GM23338 (cell line): ENCODE results near the gene PDYN. TPM values are rescaled to one million over a fixed set of nuclear protein-coding genes. Genes with fewer than 3 reads are reported as not detected.

Experiments
- ATAC-seq: fragments of 200-7000 bp; cut with Tn5 transposase; 3 replicates; pipeline ENCODE4 v1.9.1; 2020
- DNase-seq: peaks from one replicate; pipeline ENCODE4 v3.0.0-alpha.2; 2015; ENCODE audit warnings: low spot score
- H2AFZ ChIP-seq: fragments of 200-600 bp; sonication (generic); 2 replicates; pipeline ENCODE4 v1.8.0; 2016; ENCODE audit warnings: antibody characterized with exemption, mild to moderate bottlenecking, moderate library complexity
- H3F3A ChIP-seq: fragments of 200-600 bp; sonication (generic); replicated peaks from 2 replicates; pipeline ENCODE4 v1.8.0; 2017; ENCODE audit warnings: antibody characterized with exemption, mixed run types, low read depth
- H3K27ac ChIP-seq: fragments of 200-600 bp; sonication (generic); 2 replicates; pipeline ENCODE4 v1.6.1; 2016; ENCODE audit warnings: low read depth
- H3K27me3 ChIP-seq: fragments of 200-600 bp; sonication (generic); 2 replicates; pipeline ENCODE4 v1.8.0; 2016; ENCODE audit warnings: mild to moderate bottlenecking, mixed run types, moderate library complexity; ENCODE audit not compliant: insufficient read depth
- H3K36me3 ChIP-seq: fragments of 200-600 bp; sonication (generic); 2 replicates; pipeline ENCODE4 v1.8.0; 2016; ENCODE audit warnings: mild to moderate bottlenecking; ENCODE audit not compliant: insufficient read depth
- H3K4me1 ChIP-seq: fragments of 200-600 bp; sonication (generic); 2 replicates; pipeline ENCODE4 v1.8.0; 2016; ENCODE audit warnings: mild to moderate bottlenecking, moderate library complexity; ENCODE audit not compliant: insufficient read depth
- H3K4me2 ChIP-seq: fragments of 200-600 bp; sonication (generic); 2 replicates; pipeline ENCODE4 v1.7.1; 2017; ENCODE audit warnings: mixed run types
- H3K4me3 ChIP-seq: fragments of 200-600 bp; sonication (generic); 2 replicates; pipeline ENCODE4 v1.6.1; 2016; ENCODE audit warnings: mixed run types
- H3K79me2 ChIP-seq: fragments of 200-600 bp; sonication (generic); replicated peaks from 2 replicates; pipeline ENCODE4 v1.8.0; 2017; ENCODE audit warnings: mild to moderate bottlenecking; ENCODE audit not compliant: insufficient read depth
- H3K9me2 ChIP-seq: fragments of 200-600 bp; sonication (generic); 2 replicates; pipeline ENCODE4 v1.8.0; 2017; ENCODE audit not compliant: insufficient read depth
- H4K20me1 ChIP-seq: fragments of 200-600 bp; sonication (generic); replicated peaks from 2 replicates; pipeline ENCODE4 v1.8.0; 2017; ENCODE audit warnings: mild to moderate bottlenecking; ENCODE audit not compliant: insufficient read depth
- H3K27ac Mint-ChIP-seq: 2 replicates; pipeline ENCODE4 v1.8.0; 2020; ENCODE audit warnings: inconsistent platforms, mild to moderate bottlenecking, moderate library complexity, mixed read lengths
- H3K27me3 Mint-ChIP-seq: 3 replicates; pipeline ENCODE4 v1.8.0; 2022; ENCODE audit warnings: low read depth, mild to moderate bottlenecking, moderate library complexity, mixed read lengths, inconsistent platforms; ENCODE audit not compliant: insufficient read depth, poor library complexity
- H3K36me3 Mint-ChIP-seq: 3 replicates; pipeline ENCODE4 v1.8.0; 2021; ENCODE audit warnings: low read depth, mild to moderate bottlenecking, inconsistent platforms, moderate library complexity, mixed read lengths
- H3K4me1 Mint-ChIP-seq: 3 replicates; pipeline ENCODE4 v1.8.0; 2020; ENCODE audit warnings: mild to moderate bottlenecking, inconsistent platforms, mixed read lengths
- H3K4me3 Mint-ChIP-seq: 3 replicates; pipeline ENCODE4 v1.8.0; 2021; ENCODE audit warnings: moderate library complexity, mild to moderate bottlenecking, inconsistent platforms, mixed read lengths
- H3K9me3 Mint-ChIP-seq: 3 replicates; pipeline ENCODE4 v1.8.0; 2020; ENCODE audit warnings: moderate library complexity, mild to moderate bottlenecking, inconsistent platforms, mixed read lengths
- CREB1 ChIP-seq: fragments of 250-450 bp; sonication (Bioruptor Pico); IDR thresholded peaks from 2 replicates; pipeline ENCODE4 v1.5.0; 2020; ENCODE audit warnings: low read depth, mild to moderate bottlenecking, moderate library complexity
- EZH2 ChIP-seq: fragments of 200-600 bp; sonication (generic); IDR thresholded peaks from one replicate; pipeline ENCODE4 v1.8.0; 2017; ENCODE audit warnings: antibody characterized with exemption, mild to moderate bottlenecking, low read depth; ENCODE audit not compliant: unreplicated experiment
- EZH2phosphoT487 ChIP-seq: fragments of 200-600 bp; sonication (generic); IDR thresholded peaks from one replicate; pipeline ENCODE4 v1.8.1; 2018; ENCODE audit warnings: antibody characterized with exemption; ENCODE audit not compliant: unreplicated experiment
- JUNB ChIP-seq: IDR thresholded peaks from one replicate; pipeline ENCODE4 v1.6.1; 2016; ENCODE audit warnings: antibody characterized with exemption; ENCODE audit not compliant: unreplicated experiment
- NANOG ChIP-seq: IDR thresholded peaks from 2 replicates; pipeline ENCODE4 v1.6.1; 2016; ENCODE audit warnings: antibody characterized with exemption, borderline replicate concordance
- POLR2AphosphoS5 ChIP-seq: IDR thresholded peaks from 2 replicates; pipeline ENCODE4 v1.6.1; 2016; ENCODE audit warnings: antibody characterized with exemption, low read depth
- REST ChIP-seq: IDR thresholded peaks from one replicate; pipeline ENCODE4 v1.6.1; 2018; ENCODE audit warnings: antibody characterized with exemption; ENCODE audit not compliant: unreplicated experiment
- STAT1 ChIP-seq: IDR thresholded peaks from one replicate; pipeline ENCODE4 v1.6.1; 2016; ENCODE audit warnings: antibody characterized with exemption; ENCODE audit not compliant: unreplicated experiment
- ZNF114 ChIP-seq: fragments of 250-450 bp; sonication (Bioruptor Pico); IDR thresholded peaks from 2 replicates; pipeline ENCODE4 v1.5.0; 2020; ENCODE audit warnings: mild to moderate bottlenecking, moderate library complexity
- ZNF331 ChIP-seq: fragments of 250-450 bp; sonication (Bioruptor Pico); IDR thresholded peaks from 2 replicates; pipeline ENCODE4 v1.5.0; 2020; ENCODE audit warnings: low read depth, mild to moderate bottlenecking, moderate library complexity
- ZNF462 ChIP-seq: fragments of 250-450 bp; sonication (Bioruptor Pico); IDR thresholded peaks from 2 replicates; pipeline ENCODE4 v1.5.0; 2020; ENCODE audit warnings: mild to moderate bottlenecking, moderate library complexity
- polyA plus RNA-seq: library from polyadenylated mRNA; unstranded; fragments of >200 nt; fragmentation: Nextera tagmentation; extraction: Ambion mirVana; gene quantifications from 2 replicates; pipeline ENCODE4 v1.2.1, GENCODE V29; 2016
- total RNA-seq: library from RNA; depleted of rRNA; stranded (reverse); fragments of >200 nt; shearing (Covaris generic); gene quantifications from 2 replicates; pipeline ENCODE4 v1.2.3, GENCODE V29; 2014
- TF ChIP-seq, protein P1 (sequence below), 2 experiments: fragments of 200-600 bp in 1 of 2; sonication (generic) in 1 of 2; conservative IDR thresholded peaks; 2 replicates each; pipeline versions ENCODE4 v1.5.1 to v1.6.1; 2016 to 2017; ENCODE audit warnings: antibody characterized with exemption in 2 of 2, low read depth in 2 of 2, mild to moderate bottlenecking in 2 of 2, moderate library complexity in 1 of 2
- TF ChIP-seq, protein P2 (sequence below): IDR thresholded peaks from 2 replicates; pipeline ENCODE4 v1.6.1; 2016; ENCODE audit warnings: antibody characterized with exemption

PDYN gene
- total and polyA plus RNA-seq, 2 experiments from 2014 or later: 0.21 to 0.24 TPM

DNA sequence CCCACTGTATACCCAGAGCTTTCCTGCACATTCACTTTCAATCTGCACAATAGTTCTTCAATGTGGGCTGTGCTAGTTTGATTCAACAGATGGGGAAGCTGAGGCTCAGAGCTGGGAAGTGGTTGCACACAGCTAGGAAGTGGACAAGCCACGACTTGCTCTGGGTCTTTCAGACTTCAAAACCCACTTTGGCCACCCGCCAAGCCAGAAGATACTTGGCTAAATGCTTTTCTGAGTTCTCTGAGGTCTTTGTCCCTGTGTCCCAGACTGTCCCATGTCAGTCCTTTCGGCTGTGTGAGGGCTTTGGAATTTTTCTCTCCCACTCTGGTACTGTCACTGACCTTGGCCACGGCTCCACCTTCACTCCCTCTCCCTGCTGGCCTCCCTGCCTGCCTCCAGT, 10.6 kb downstream of the PDYN start:
- H3F3A ChIP-seq: no peaks in the 10 kb centered on the region
- H3K4me1 ChIP-seq: no peaks in the 10 kb centered on the region
- Mint-ChIP-seq H3K36me3 (no peaks in the 10 kb centered on the region), H3K4me1 (no peaks in the 10 kb centered on the region), H3K9me3 (no peaks in the 10 kb centered on the region), H3K27ac (no peak overlapping the region), H3K27me3 (no peaks in the 10 kb centered on the region), H3K4me3 (no peak overlapping the region)
- H3K27me3 ChIP-seq: no peaks in the 10 kb centered on the region
- no peaks in the 10 kb centered on the region for H3K79me2 ChIP-seq
- no peaks in the 10 kb centered on the region for H3K9me2 ChIP-seq
- H3K4me2 ChIP-seq: no peak overlapping the region
- H3K36me3 ChIP-seq: no peaks in the 10 kb centered on the region
- no peak overlapping the region for H3K27ac ChIP-seq
- H4K20me1 ChIP-seq: no peaks in the 10 kb centered on the region
- no peak overlapping the region for H2AFZ ChIP-seq
- no peak overlapping the region for H3K4me3 ChIP-seq
- DNase-seq (no peak), ATAC-seq (no peak)
- TF ChIP-seq REST (no peak), ZNF462 (CRISPR knock-in tag) (no peak), EZH2 (no peak), POLR2AphosphoS5 (no peak), JUNB (no peak), STAT1 (no peak), ZNF331 (CRISPR knock-in tag) (no peak), EZH2phosphoT487 (no peak), CREB1 (CRISPR knock-in tag) (no peak), ZNF114 (no peak), NANOG (no peak)
- TF ChIP-seq, protein P1, sequence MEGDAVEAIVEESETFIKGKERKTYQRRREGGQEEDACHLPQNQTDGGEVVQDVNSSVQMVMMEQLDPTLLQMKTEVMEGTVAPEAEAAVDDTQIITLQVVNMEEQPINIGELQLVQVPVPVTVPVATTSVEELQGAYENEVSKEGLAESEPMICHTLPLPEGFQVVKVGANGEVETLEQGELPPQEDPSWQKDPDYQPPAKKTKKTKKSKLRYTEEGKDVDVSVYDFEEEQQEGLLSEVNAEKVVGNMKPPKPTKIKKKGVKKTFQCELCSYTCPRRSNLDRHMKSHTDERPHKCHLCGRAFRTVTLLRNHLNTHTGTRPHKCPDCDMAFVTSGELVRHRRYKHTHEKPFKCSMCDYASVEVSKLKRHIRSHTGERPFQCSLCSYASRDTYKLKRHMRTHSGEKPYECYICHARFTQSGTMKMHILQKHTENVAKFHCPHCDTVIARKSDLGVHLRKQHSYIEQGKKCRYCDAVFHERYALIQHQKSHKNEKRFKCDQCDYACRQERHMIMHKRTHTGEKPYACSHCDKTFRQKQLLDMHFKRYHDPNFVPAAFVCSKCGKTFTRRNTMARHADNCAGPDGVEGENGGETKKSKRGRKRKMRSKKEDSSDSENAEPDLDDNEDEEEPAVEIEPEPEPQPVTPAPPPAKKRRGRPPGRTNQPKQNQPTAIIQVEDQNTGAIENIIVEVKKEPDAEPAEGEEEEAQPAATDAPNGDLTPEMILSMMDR (conservative IDR thresholded peaks at IDR 0.05; ENCODE audit: low read depth in 2 of 2): no peak
- TF ChIP-seq, protein P2, sequence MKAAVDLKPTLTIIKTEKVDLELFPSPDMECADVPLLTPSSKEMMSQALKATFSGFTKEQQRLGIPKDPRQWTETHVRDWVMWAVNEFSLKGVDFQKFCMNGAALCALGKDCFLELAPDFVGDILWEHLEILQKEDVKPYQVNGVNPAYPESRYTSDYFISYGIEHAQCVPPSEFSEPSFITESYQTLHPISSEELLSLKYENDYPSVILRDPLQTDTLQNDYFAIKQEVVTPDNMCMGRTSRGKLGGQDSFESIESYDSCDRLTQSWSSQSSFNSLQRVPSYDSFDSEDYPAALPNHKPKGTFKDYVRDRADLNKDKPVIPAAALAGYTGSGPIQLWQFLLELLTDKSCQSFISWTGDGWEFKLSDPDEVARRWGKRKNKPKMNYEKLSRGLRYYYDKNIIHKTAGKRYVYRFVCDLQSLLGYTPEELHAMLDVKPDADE: no peak
